Fibroblast of the aortic adventitia (primary cell): Measurements from ENCODE around the gene GRM1. TPM values are rescaled to one million over a fixed set of nuclear protein-coding genes. Genes with fewer than 3 reads are reported as not detected.

Source experiments
- DNase-seq: peaks from one replicate; pipeline ENCODE4 v3.0.0-alpha.2; 2010; ENCODE audit warnings: low read depth
- H3K4me3 ChIP-seq: 2 replicates; pipeline ENCODE4 v1.5.1; 2011; ENCODE audit warnings: low read depth, mild to moderate bottlenecking, control low read depth, low read length, moderate library complexity
- total RNA-seq: library from RNA; depleted of rRNA; stranded (reverse); fragments of >200 nt; gene quantifications from 2 replicates; pipeline ENCODE4 v1.2.3, GENCODE V29; 2012; ENCODE audit warnings: low replicate concordance
- TF ChIP-seq, protein P1 (sequence below): IDR thresholded peaks from 2 replicates; pipeline ENCODE4 v1.5.1; 2011; ENCODE audit warnings: mild to moderate bottlenecking, low read length, control low read depth, inconsistent platforms; ENCODE audit not compliant: insufficient read depth

The GRM1 gene
- total RNA-seq, 1 donor = 0.09 TPM

GRCh38 chr6:146056506-146056905, 27.6 kb downstream of the GRM1 start:
- TF ChIP-seq, protein P1, sequence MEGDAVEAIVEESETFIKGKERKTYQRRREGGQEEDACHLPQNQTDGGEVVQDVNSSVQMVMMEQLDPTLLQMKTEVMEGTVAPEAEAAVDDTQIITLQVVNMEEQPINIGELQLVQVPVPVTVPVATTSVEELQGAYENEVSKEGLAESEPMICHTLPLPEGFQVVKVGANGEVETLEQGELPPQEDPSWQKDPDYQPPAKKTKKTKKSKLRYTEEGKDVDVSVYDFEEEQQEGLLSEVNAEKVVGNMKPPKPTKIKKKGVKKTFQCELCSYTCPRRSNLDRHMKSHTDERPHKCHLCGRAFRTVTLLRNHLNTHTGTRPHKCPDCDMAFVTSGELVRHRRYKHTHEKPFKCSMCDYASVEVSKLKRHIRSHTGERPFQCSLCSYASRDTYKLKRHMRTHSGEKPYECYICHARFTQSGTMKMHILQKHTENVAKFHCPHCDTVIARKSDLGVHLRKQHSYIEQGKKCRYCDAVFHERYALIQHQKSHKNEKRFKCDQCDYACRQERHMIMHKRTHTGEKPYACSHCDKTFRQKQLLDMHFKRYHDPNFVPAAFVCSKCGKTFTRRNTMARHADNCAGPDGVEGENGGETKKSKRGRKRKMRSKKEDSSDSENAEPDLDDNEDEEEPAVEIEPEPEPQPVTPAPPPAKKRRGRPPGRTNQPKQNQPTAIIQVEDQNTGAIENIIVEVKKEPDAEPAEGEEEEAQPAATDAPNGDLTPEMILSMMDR = no peak
- DNase-seq = no peak
- H3K4me3 ChIP-seq = no peak overlapping the region

GRCh38 chr6:146065690-146066089, 36.8 kb downstream of the GRM1 start:
- TF ChIP-seq, protein P1 = no peak
- no peak for DNase-seq
- H3K4me3 ChIP-seq = no peak overlapping the region

DNA sequence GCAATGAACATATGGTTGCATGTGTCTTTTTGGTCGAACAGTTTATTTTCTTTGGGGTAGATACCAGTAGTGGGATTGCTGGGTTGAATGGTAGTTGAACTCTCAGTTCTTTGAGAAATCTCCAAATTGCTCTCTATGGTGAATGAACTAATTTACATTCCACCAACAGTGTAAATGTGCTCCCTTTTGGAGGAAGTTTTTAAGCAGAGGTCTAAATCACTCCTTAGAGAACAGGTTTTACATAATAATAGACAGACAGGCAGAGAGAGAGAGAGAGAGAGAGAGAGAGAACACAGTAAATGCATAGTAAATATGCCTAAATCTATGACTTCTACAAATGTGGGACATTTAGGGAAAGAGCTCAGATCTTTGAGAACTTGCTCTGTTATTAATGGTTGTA, 37.6 kb downstream of the GRM1 start:
- no peak for DNase-seq
- H3K4me3 ChIP-seq = no peak overlapping the region
- TF ChIP-seq, protein P1 = no peak

- no peak for DNase-seq
- TF ChIP-seq, protein P1 = no peak
These were observed 42.9 kb downstream of the GRM1 start for GRCh38 chr6:146071781-146072180.

GRCh38 chr6:146077992-146078391, 49.1 kb downstream of the GRM1 start:
- TF ChIP-seq, protein P1 = no peak
- no peak for DNase-seq

More at GRCh38 chr6:146071781-146072180, 42.9 kb downstream of the GRM1 start:
- no peak overlapping the region for H3K4me3 ChIP-seq

GRCh38 chr6:146087386-146087785, 58.5 kb downstream of the GRM1 start:
- H3K4me3 ChIP-seq = no peak overlapping the region
- no peak for DNase-seq
- TF ChIP-seq, protein P1 = no peak

More at GRCh38 chr6:146077992-146078391, 49.1 kb downstream of the GRM1 start:
- H3K4me3 ChIP-seq = no peak overlapping the region

DNA sequence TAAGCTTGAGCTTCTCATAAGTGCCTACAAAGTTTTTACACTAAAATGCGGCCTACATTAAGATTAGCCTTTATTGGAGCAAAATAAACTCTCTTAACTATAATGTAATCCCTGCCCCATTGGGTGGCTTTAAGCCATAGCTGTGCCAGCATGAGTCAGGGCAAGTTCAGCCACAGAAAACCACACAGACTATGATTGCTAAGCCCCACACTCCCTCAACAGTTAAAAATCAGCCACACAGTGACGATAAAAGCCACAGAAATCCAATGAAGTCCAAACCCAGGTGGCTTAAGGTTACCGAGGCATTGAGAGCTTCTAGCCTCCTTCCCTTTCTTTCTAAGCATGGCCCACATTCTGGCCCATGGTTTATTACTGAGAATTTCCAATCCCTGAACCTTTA, 61.6 kb downstream of the GRM1 start:
- no peak overlapping the region for H3K4me3 ChIP-seq
- DNase-seq = no peak

More for the DNA sequence above, 61.6 kb downstream of the GRM1 start:
- TF ChIP-seq, protein P1 = no peak
